Endothelial cell of umbilical vein (primary cell): ENCODE data around the gene LDHD. TPM values are rescaled to one million over a fixed set of nuclear protein-coding genes. Genes with fewer than 3 reads are reported as not detected.

Experiments used
- BruUV-seq: library from RNA; stranded (reverse); fragments of 400-500 nt; replicated peaks from 2 replicates; lab custom pipeline; 2021; lab: Mats Ljungman, UMichigan
- CTCF ChIA-PET: fragments of 300-600, 350-600 bp; sonication (Branson Sonifier 250); formaldehyde crosslinking; loops from one replicate; lab custom pipeline; 2021; ENCODE audit warnings: antibody characterized with exemption, inconsistent platforms; lab: Charles Lee
- POLR2A ChIA-PET: fragments of 300-600, 350-600 bp; sonication (Branson Sonifier 250); formaldehyde crosslinking; loops from one replicate; lab custom pipeline; 2021; ENCODE audit warnings: antibody characterized with exemption, inconsistent platforms; lab: Charles Lee
- DNase-seq: peaks from one replicate; pipeline ENCODE4 v3.0.0-alpha.2; 2011; ENCODE audit warnings: low read depth, low spot score
- FAIRE-seq: peaks from 2 replicates; lab custom pipeline; 2011; peaks lifted over from hg19 to GRCh38; lab: Jason Lieb, UNC
- H2AFZ ChIP-seq: 2 replicates; pipeline ENCODE4 v1.6.0; 2012; ENCODE audit warnings: low read depth, low read length, control low read depth, inconsistent platforms
- H3K27ac ChIP-seq: 2 replicates; pipeline ENCODE4 v1.5.1; 2011; ENCODE audit warnings: low read depth, mild to moderate bottlenecking, control low read depth, low read length, moderate library complexity; ENCODE audit not compliant: insufficient read depth
- H3K27me3 ChIP-seq, 2 experiments: 2 replicates each; pipeline versions ENCODE4 v1.6.0 to v1.6.1; 2011; ENCODE audit warnings: low read length in 2 of 2, mixed read lengths in 1 of 2; ENCODE audit not compliant: control insufficient read depth in 2 of 2, insufficient read depth in 2 of 2
- H3K36me3 ChIP-seq, 2 experiments: 2 replicates in 1 of 2; 3 replicates in 1 of 2; pipeline ENCODE4 v1.5.1; 2011; ENCODE audit warnings: low read length in 2 of 2, mild to moderate bottlenecking in 1 of 2, moderate library complexity in 1 of 2; ENCODE audit not compliant: control insufficient read depth in 2 of 2, insufficient read depth in 2 of 2; ENCODE audit errors: extremely low read depth in 1 of 2
- H3K4me1 ChIP-seq: 3 replicates; pipeline ENCODE4 v1.5.1; 2011; ENCODE audit warnings: mild to moderate bottlenecking, low read length; ENCODE audit not compliant: control insufficient read depth, insufficient read depth; ENCODE audit errors: extremely low read depth
- H3K4me2 ChIP-seq: 2 replicates; pipeline ENCODE4 v1.6.1; 2011; ENCODE audit warnings: low read length, control low read depth, mixed read lengths; ENCODE audit not compliant: insufficient read depth
- H3K4me3 ChIP-seq, 3 experiments: fragments of 200-600 bp in 1 of 3; sonication (generic), shearing (Covaris generic) in 1 of 3; replicated peaks in 1 of 3; 2 replicates each; pipeline ENCODE4 v1.5.1; 2011 to 2016; ENCODE audit warnings: control low read depth in 3 of 3, low read length in 3 of 3, mild to moderate bottlenecking in 2 of 3, inconsistent platforms in 1 of 3, low read depth in 1 of 3, moderate library complexity in 1 of 3; ENCODE audit not compliant: insufficient read depth in 1 of 3
- H3K79me2 ChIP-seq: 2 replicates; pipeline ENCODE4 v1.6.0; 2012; ENCODE audit warnings: low read length, inconsistent platforms; ENCODE audit not compliant: control insufficient read depth, insufficient read depth
- H3K9ac ChIP-seq: replicated peaks from 2 replicates; pipeline ENCODE3; 2011; ENCODE audit warnings: low read length, control low read depth; ENCODE audit not compliant: insufficient read depth; ENCODE audit errors: extremely low read depth
- H3K9me1 ChIP-seq: replicated peaks from 3 replicates; pipeline ENCODE4 v1.6.0; 2011; ENCODE audit warnings: mild to moderate bottlenecking, low read length; ENCODE audit not compliant: control insufficient read depth, insufficient read depth; ENCODE audit errors: extremely low read depth
- H3K9me3 ChIP-seq: replicated peaks from 2 replicates; pipeline ENCODE4 v1.5.1; 2012; ENCODE audit warnings: low read length, inconsistent platforms; ENCODE audit not compliant: control insufficient read depth, insufficient read depth
- H4K20me1 ChIP-seq: replicated peaks from 2 replicates; pipeline ENCODE3; 2011; ENCODE audit warnings: mild to moderate bottlenecking, low read length; ENCODE audit not compliant: control insufficient read depth, insufficient read depth; ENCODE audit errors: extremely low read depth
- CTCF ChIP-seq, 2 donors: IDR thresholded peaks; 1 replicate in 1 of 2; 2 replicates in 1 of 2; pipeline ENCODE4 v1.5.1; 2011; ENCODE audit warnings: low read length in 2 of 2, mild to moderate bottlenecking in 2 of 2, moderate library complexity in 2 of 2, control low read depth in 1 of 2, inconsistent platforms in 1 of 2, low read depth in 1 of 2; ENCODE audit not compliant: insufficient read depth in 1 of 2; ENCODE audit errors: extremely low read depth in 1 of 2
- FOS ChIP-seq: IDR thresholded peaks from 2 replicates; pipeline ENCODE4 v1.6.1; 2011; ENCODE audit warnings: mild to moderate bottlenecking, low read length, moderate library complexity, borderline replicate concordance; ENCODE audit not compliant: insufficient read depth
- GATA2 ChIP-seq: IDR thresholded peaks from 2 replicates; pipeline ENCODE4 v1.7.0; 2011; ENCODE audit warnings: low read depth, mild to moderate bottlenecking, moderate library complexity, mixed read lengths, low read length; ENCODE audit not compliant: insufficient read length, insufficient read depth
- JUN ChIP-seq: IDR thresholded peaks from 2 replicates; pipeline ENCODE4 v1.6.1; 2011; ENCODE audit warnings: borderline replicate concordance, low read depth; ENCODE audit not compliant: insufficient read length, insufficient read depth
- MYC ChIP-seq: IDR thresholded peaks from one replicate; pipeline ENCODE4 v1.6.1; 2011; ENCODE audit warnings: mild to moderate bottlenecking, low read depth, low read length
- POLR2A ChIP-seq: IDR thresholded peaks from 2 replicates; pipeline ENCODE4 v1.6.1; 2012; ENCODE audit warnings: low read depth, mild to moderate bottlenecking, control low read depth, low read length
- POLR2AphosphoS5 ChIP-seq: IDR thresholded peaks from 2 replicates; pipeline ENCODE4 v1.6.1; 2012; ENCODE audit warnings: low read depth, mild to moderate bottlenecking, control low read depth, low read length, moderate library complexity; ENCODE audit not compliant: insufficient read depth
- dilution Hi-C: fragments of 300-500 bp; cut with MboI; formaldehyde crosslinking; loops from one replicate; pipeline ENCODE4 v1.15.0; 2019; ENCODE audit warnings: low sequenced_read_pairs; ENCODE audit not compliant: extremely low pct_ligation_motif_present
- intact Hi-C: fragments of 100-400 bp; cut with micrococcal nuclease; formaldehyde crosslinking; loops from one replicate; pipeline ENCODE4 v1.10.0; 2022
- polyA plus RNA-seq, 4 experiments: library from polyadenylated mRNA; depleted of rRNA in 3 of 4; stranded (reverse) in 3 of 4; unstranded in 1 of 4; fragments of >200 nt; gene quantifications; 2 replicates each; pipeline versions ENCODE4 v1.2.1 to v1.2.3, GENCODE V29; 2011 to 2012; ENCODE audit warnings: missing spikeins in 1 of 4
- total RNA-seq: library from RNA; stranded (reverse); gene quantifications from 2 replicates; pipeline ENCODE4 v1.2.3, GENCODE V29; 2021

Gene LDHD
- total and polyA plus RNA-seq, 2 donors (not counting 3 experiments of a cell fraction or from before 2014, with no cell fraction given), result 0.41 TPM; not detected in 1

GRCh38 chr16:75099738-75100602 is 16.6 kb downstream of the LDHD start:
- TF ChIP-seq MYC (no peak), FOS (no peak), CTCF (IDR thresholded peaks at IDR 0.05; ENCODE audit: extremely low read depth in 1 of 2, insufficient read depth in 1 of 2, low read depth in 1 of 2, low read length in 2 of 2) (no peak), POLR2AphosphoS5 (no peak), POLR2A (no peak), GATA2 (no peak), JUN (no peak)
- peak overlapping the region; percentile 11 for H3K4me2 ChIP-seq
- peak; percentile 86 for FAIRE-seq
- intact Hi-C loops, result no loop called here
- H2AFZ ChIP-seq, result no peak overlapping the region
- no TSS peak for BruUV-seq
- peaks cover 12% of the 10 kb centered on the region for H3K4me1 ChIP-seq
- no peaks in the 10 kb centered on the region for H3K9me3 ChIP-seq
- no peaks in the 10 kb centered on the region for H4K20me1 ChIP-seq
- H3K9me1 ChIP-seq, result no peaks in the 10 kb centered on the region
- no peaks in the 10 kb centered on the region for H3K27me3 ChIP-seq
- peaks cover 0 to 1% of the 10 kb centered on the region in 2 experiments for H3K36me3 ChIP-seq
- no peaks in the 10 kb centered on the region for H3K79me2 ChIP-seq
- H3K27ac ChIP-seq, result no peak overlapping the region
- H3K4me3 ChIP-seq, result no peak overlapping the region
- CTCF ChIA-PET, result interaction anchor here (1.0 to 3.9 kb wide), 6 partner anchors 11 to 101 kb away, joined by 3 to 15 read pairs (median 8); partner anchors contain the start of gene ZNRF1
- H3K9ac ChIP-seq, result no peak overlapping the region
- dilution Hi-C loops, result no loop called here
- peak; percentile 39 for DNase-seq
- POLR2A ChIA-PET, result interaction anchor here (0.5 kb wide), 1 partner anchor 18 kb away, joined by 3 read pairs; no protein-coding TSS in a partner anchor
